Measurements from ENCODE around the gene PDZD2.

DNA sequence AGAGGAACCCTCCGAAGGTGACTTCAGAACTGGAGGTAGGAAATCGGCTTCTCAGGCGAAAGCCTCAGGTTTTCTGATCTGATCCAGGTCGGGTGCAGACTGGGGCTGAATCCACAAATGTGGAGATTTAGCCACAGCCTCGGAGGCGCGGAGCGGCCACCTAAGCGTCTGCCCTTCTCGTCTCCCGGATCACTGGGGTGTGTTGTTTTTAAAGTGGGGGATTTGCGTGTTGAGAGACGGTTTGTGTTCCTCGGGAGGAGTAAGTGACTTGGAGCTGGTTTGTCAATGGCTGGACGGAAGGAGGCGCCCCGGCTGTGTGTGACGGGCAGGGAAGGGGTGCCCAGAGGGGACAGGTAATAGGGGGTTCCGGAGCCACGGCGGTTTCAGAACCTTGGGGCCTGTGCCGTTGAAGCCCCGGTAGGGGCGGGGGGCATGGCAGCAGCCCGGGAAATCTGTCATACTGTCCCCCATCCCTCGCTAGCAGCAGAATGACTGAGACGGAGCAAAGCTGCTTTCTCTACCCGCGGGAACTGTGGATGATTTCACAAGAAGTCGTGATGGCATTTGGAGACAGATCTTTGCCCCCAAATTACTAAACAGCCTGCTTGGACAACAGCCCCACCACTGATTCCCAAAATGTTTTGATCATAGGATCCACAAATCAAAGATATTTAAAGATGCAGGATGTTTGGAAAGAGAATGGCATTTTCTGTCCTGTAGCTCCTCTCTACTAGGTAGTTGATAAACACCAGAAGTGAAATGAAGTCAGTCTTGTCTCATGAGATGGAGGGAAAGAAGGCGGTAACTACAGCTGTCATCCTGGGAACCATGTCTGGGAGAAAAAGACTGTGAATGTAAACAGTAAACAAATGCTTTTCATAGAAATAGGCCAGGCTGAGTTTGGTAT, 216.5 kb downstream of the PDZD2 start:
- TF ChIP-seq, protein P1, sequence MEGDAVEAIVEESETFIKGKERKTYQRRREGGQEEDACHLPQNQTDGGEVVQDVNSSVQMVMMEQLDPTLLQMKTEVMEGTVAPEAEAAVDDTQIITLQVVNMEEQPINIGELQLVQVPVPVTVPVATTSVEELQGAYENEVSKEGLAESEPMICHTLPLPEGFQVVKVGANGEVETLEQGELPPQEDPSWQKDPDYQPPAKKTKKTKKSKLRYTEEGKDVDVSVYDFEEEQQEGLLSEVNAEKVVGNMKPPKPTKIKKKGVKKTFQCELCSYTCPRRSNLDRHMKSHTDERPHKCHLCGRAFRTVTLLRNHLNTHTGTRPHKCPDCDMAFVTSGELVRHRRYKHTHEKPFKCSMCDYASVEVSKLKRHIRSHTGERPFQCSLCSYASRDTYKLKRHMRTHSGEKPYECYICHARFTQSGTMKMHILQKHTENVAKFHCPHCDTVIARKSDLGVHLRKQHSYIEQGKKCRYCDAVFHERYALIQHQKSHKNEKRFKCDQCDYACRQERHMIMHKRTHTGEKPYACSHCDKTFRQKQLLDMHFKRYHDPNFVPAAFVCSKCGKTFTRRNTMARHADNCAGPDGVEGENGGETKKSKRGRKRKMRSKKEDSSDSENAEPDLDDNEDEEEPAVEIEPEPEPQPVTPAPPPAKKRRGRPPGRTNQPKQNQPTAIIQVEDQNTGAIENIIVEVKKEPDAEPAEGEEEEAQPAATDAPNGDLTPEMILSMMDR (IDR thresholded peaks at IDR 0.05), result peak in 2 of 4 experiments; percentile 16 to 21
- TF ChIP-seq POLR2A (IDR thresholded peaks at IDR 0.05), result no peak
